Smooth muscle cell (in vitro differentiated cells): Measurements from ENCODE around the gene BRWD1. TPM values are rescaled to one million over a fixed set of nuclear protein-coding genes. Genes with fewer than 3 reads are reported as not detected.
"Not testable (repeated sequence)": the region's sequence is repeated elsewhere in the genome, so short reads cannot be mapped to it uniquely, and the experiment has no call there.

Experiments
- DNase-seq: peaks from one replicate; lab custom pipeline; 2025; ENCODE audit not compliant: unreplicated experiment; lab: John Stamatoyannopoulos, UW
- H2AFZ ChIP-seq: fragments of 200-600 bp; sonication (generic); 2 replicates; pipeline ENCODE4 v1.6.0; 2016; ENCODE audit warnings: antibody characterized with exemption, low read depth, mild to moderate bottlenecking
- H3F3A ChIP-seq: fragments of 200-600 bp; sonication (generic); 2 replicates; pipeline ENCODE4 v1.6.0; 2017; ENCODE audit warnings: antibody characterized with exemption, low read depth
- H3K27ac ChIP-seq: fragments of 200-600 bp; sonication (generic); 2 replicates; pipeline ENCODE4 v1.5.1; 2016; ENCODE audit warnings: low read depth, mild to moderate bottlenecking
- H3K27me3 ChIP-seq: fragments of 200-600 bp; sonication (generic); 2 replicates; pipeline ENCODE4 v1.6.1; 2016; ENCODE audit warnings: low read depth, mild to moderate bottlenecking
- H3K36me3 ChIP-seq: fragments of 200-600 bp; sonication (generic); 2 replicates; pipeline ENCODE4 v1.5.1; 2016; ENCODE audit warnings: low read depth
- H3K4me1 ChIP-seq: fragments of 200-600 bp; sonication (generic); 2 replicates; pipeline ENCODE4 v1.5.1; 2016; ENCODE audit warnings: low read depth
- H3K4me2 ChIP-seq: fragments of 200-600 bp; sonication (generic); 2 replicates; pipeline ENCODE4 v1.6.0; 2016; ENCODE audit warnings: mild to moderate bottlenecking
- H3K4me3 ChIP-seq: fragments of 200-600 bp; sonication (generic); 2 replicates; pipeline ENCODE4 v1.5.1; 2016; ENCODE audit warnings: mild to moderate bottlenecking
- H3K79me2 ChIP-seq: fragments of 200-600 bp; sonication (generic); 2 replicates; pipeline ENCODE4 v1.6.0; 2016; ENCODE audit warnings: low read depth, mild to moderate bottlenecking
- H3K9ac ChIP-seq: fragments of 200-600 bp; sonication (generic); 2 replicates; pipeline ENCODE4 v1.6.0; 2016; ENCODE audit warnings: low read depth
- H3K9me3 ChIP-seq: fragments of 200-600 bp; sonication (generic); replicated peaks from 2 replicates; pipeline ENCODE4 v1.5.1; 2016; ENCODE audit warnings: low read depth
- H4K20me1 ChIP-seq: fragments of 200-600 bp; sonication (generic); 2 replicates; pipeline ENCODE4 v1.6.0; 2016; ENCODE audit warnings: low read depth
- CTCF ChIP-seq: fragments of 200-600 bp; sonication (generic); IDR thresholded peaks from 2 replicates; pipeline ENCODE4 v1.5.1; 2017; ENCODE audit warnings: borderline replicate concordance, mild to moderate bottlenecking, antibody characterized with exemption; ENCODE audit not compliant: insufficient read depth, poor library complexity, severe bottlenecking
- WGBS: methylation state at CpG from one replicate; pipeline ENCODE4 v1.1.7; 2016; ENCODE audit warnings: low lambda C conversion rate; 5-methylcytosine and 5-hydroxymethylcytosine counted together
- polyA plus RNA-seq: library from polyadenylated mRNA; unstranded; fragments of >200 nt; fragmentation: Nextera tagmentation; extraction: Ambion mirVana; gene quantifications from 2 replicates; pipeline ENCODE4 v1.2.1, GENCODE V29; 2016
- total RNA-seq: library from RNA; depleted of rRNA; stranded (reverse); fragments of >200 nt; gene quantifications from 2 replicates; pipeline ENCODE4 v1.2.3, GENCODE V29; 2014

BRWD1 gene
- total and polyA plus RNA-seq, 2 experiments from 2014 or later, result 19.0 to 51.0 TPM

GRCh38 chr21:39161064-39161463 is 152.4 kb downstream of the BRWD1 start:
- Histone ChIP-seq H3K4me2 (no peak overlapping the region), H4K20me1 (no peaks in the 10 kb centered on the region), H3K27me3 (no peaks in the 10 kb centered on the region), H3K4me1 (no peaks in the 10 kb centered on the region), H3K4me3 (no peak overlapping the region), H3K36me3 (no peaks in the 10 kb centered on the region), H3K9me3 (peaks cover 11% of the 10 kb centered on the region), H3K27ac (no peak overlapping the region), H3K79me2 (no peaks in the 10 kb centered on the region), H2AFZ (no peak overlapping the region), H3K9ac (no peak overlapping the region), H3F3A (no peaks in the 10 kb centered on the region)
- no peak for DNase-seq
- 38% methylated on average over 3 of the region's 3 CpGs for WGBS
- no peak for TF ChIP-seq CTCF

GRCh38 chr21:39159342-39160063 is 153.9 kb downstream of the BRWD1 start:
- no peaks in the 10 kb centered on the region for H3K36me3 ChIP-seq
- H3K79me2 ChIP-seq, result no peaks in the 10 kb centered on the region
- no peak overlapping the region for H3K27ac ChIP-seq
- peaks cover 6% of the 10 kb centered on the region for H3K9me3 ChIP-seq
- H2AFZ ChIP-seq, result no peak overlapping the region
- no peak for TF ChIP-seq CTCF
- peak overlapping the region; percentile 19 for H3K4me2 ChIP-seq
- H3K4me3 ChIP-seq, result no peak overlapping the region
- H3K4me1 ChIP-seq, result no peaks in the 10 kb centered on the region
- H4K20me1 ChIP-seq, result no peaks in the 10 kb centered on the region
- WGBS, result 55% methylated on average over 7 of the region's 7 CpGs
- H3F3A ChIP-seq, result no peaks in the 10 kb centered on the region
- DNase-seq, result no peak
- H3K27me3 ChIP-seq, result no peaks in the 10 kb centered on the region
- H3K9ac ChIP-seq, result no peak overlapping the region

- not testable (repeated sequence) for H3K79me2 ChIP-seq, DNase-seq, H3K9ac ChIP-seq, H3K4me3 ChIP-seq, H3F3A ChIP-seq, H3K4me2 ChIP-seq, H3K36me3 ChIP-seq, H3K9me3 ChIP-seq, H2AFZ ChIP-seq, H4K20me1 ChIP-seq, H3K27me3 ChIP-seq, H3K27ac ChIP-seq, H3K4me1 ChIP-seq
- WGBS, result 98% methylated on average over 20 of the region's 34 CpGs
These were observed 156.2 kb downstream of the BRWD1 start for GRCh38 chr21:39157241-39157640.

GRCh38 chr21:39156024-39156423 is 157.4 kb downstream of the BRWD1 start:
- Histone ChIP-seq H3K79me2 (no peaks in the 10 kb centered on the region), H3K9ac (no peak overlapping the region), H3K9me3 (no peaks in the 10 kb centered on the region), H3F3A (no peaks in the 10 kb centered on the region), H3K27me3 (no peaks in the 10 kb centered on the region), H2AFZ (no peak overlapping the region), H3K36me3 (no peaks in the 10 kb centered on the region), H4K20me1 (no peaks in the 10 kb centered on the region), H3K4me2 (no peak overlapping the region), H3K4me3 (no peak overlapping the region), H3K4me1 (no peaks in the 10 kb centered on the region), H3K27ac (no peak overlapping the region)
- no peak for DNase-seq
- WGBS, result 74% methylated on average over 7 of the region's 7 CpGs
- TF ChIP-seq CTCF, result no peak
